ENCODE measurements around the gene NCF1.
A peak's percentile ranks its signal among the peaks of the same experiment; 100 is the strongest.
"Not testable (repeated sequence)": the region's sequence is repeated elsewhere in the genome, so short reads cannot be mapped to it uniquely, and the experiment has no call there.

NCF1 gene

DNA sequence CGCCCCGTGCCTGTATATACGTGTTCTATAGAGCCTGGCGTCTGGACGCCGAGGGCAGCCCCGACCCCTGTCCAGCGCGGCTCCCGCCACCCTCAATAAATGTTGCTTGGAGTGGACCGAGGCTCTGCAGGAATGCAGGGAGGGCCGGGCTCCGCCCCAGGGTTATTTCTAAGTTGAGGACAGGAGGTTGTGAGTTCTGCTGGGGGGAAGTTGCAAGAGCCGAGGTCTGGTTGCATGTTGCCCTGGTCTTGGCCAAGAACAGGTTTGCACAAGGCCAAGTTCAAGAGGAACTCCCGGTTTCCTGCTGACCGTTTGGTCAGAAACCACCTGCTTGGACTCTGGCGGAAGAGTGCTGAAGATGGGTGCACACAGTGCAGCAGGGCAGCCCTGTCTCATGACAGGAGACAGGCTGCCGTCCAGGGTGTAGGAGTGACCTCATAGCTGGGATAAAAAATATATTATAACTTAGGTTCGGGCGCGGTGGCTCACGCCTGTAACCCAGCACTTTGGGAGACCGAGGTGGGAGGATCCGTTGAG is 15.5 kb downstream of the NCF1 start:
- H3K9ac ChIP-seq (ENCODE audit: low read depth, low read length); H3K4me1 ChIP-seq (ENCODE audit: insufficient read depth, low read length); H2AFZ ChIP-seq (ENCODE audit: low read depth, low read length); H3K9me3 ChIP-seq (ENCODE audit: insufficient read depth, low read length, severe bottlenecking); H3K4me3 ChIP-seq (ENCODE audit: low read depth in 1 of 2, low read length in 2 of 2); H4K20me1 ChIP-seq (ENCODE audit: insufficient read depth, low read length); H3K27ac ChIP-seq (ENCODE audit: low read length); H3K4me2 ChIP-seq (ENCODE audit: insufficient read depth, low read length); H3K27me3 ChIP-seq (ENCODE audit: insufficient read depth, low read length, poor library complexity); H3K79me2 ChIP-seq (ENCODE audit: insufficient read depth, low read length); ATAC-seq (ENCODE audit: insufficient read depth, low read depth); H3K36me3 ChIP-seq (ENCODE audit: insufficient read depth, low read length); DNase-seq: not testable (repeated sequence)

GRCh38 chr7:74797848-74798622 is 24.2 kb downstream of the NCF1 start:
- not testable (repeated sequence) for H3K36me3 ChIP-seq (ENCODE audit: insufficient read depth, low read length); H3K9me3 ChIP-seq (ENCODE audit: insufficient read depth, low read length, severe bottlenecking); H3K4me2 ChIP-seq (ENCODE audit: insufficient read depth, low read length); H3K79me2 ChIP-seq (ENCODE audit: insufficient read depth, low read length); ATAC-seq (ENCODE audit: insufficient read depth, low read depth); H4K20me1 ChIP-seq (ENCODE audit: insufficient read depth, low read length); DNase-seq; H3K4me1 ChIP-seq (ENCODE audit: insufficient read depth, low read length); H3K27me3 ChIP-seq (ENCODE audit: insufficient read depth, low read length, poor library complexity); H2AFZ ChIP-seq (ENCODE audit: low read depth, low read length); H3K27ac ChIP-seq (ENCODE audit: low read length); H3K4me3 ChIP-seq (ENCODE audit: low read depth in 1 of 2, low read length in 2 of 2); H3K9ac ChIP-seq (ENCODE audit: low read depth, low read length)

- not testable (repeated sequence) for DNase-seq; H3K27me3 ChIP-seq (ENCODE audit: insufficient read depth, low read length, poor library complexity); H3K36me3 ChIP-seq (ENCODE audit: insufficient read depth, low read length); H3K4me1 ChIP-seq (ENCODE audit: insufficient read depth, low read length); H3K79me2 ChIP-seq (ENCODE audit: insufficient read depth, low read length); H3K4me3 ChIP-seq (ENCODE audit: low read depth in 1 of 2, low read length in 2 of 2); H3K27ac ChIP-seq (ENCODE audit: low read length); H3K9ac ChIP-seq (ENCODE audit: low read depth, low read length); H3K4me2 ChIP-seq (ENCODE audit: insufficient read depth, low read length); H2AFZ ChIP-seq (ENCODE audit: low read depth, low read length); H4K20me1 ChIP-seq (ENCODE audit: insufficient read depth, low read length); ATAC-seq (ENCODE audit: insufficient read depth, low read depth); H3K9me3 ChIP-seq (ENCODE audit: insufficient read depth, low read length, severe bottlenecking)
Observed at GRCh38 chr7:74798644-74799043, 24.8 kb downstream of the NCF1 start.

DNA sequence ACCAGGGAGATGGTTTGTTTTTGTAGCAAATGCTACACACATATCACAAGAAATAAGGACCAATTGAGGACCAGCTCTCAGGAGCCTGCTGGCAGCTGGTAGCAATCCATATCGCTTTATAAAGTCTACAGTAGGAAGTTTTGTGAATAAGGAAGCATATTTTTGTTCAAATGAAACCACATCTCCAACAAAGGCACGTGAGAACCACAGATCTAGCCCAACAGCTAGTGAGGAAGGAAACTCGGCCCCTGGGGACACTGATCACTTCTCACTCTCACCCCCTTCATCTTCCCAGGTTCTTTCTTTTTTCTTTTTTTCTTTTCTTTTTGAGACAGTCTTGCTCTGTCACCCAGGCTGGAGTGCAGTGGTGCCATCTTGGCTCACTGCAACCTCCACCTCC is 42.1 kb downstream of the NCF1 start:
- H4K20me1 ChIP-seq (ENCODE audit: insufficient read depth, low read length); H3K4me1 ChIP-seq (ENCODE audit: insufficient read depth, low read length); H3K79me2 ChIP-seq (ENCODE audit: insufficient read depth, low read length); H3K36me3 ChIP-seq (ENCODE audit: insufficient read depth, low read length); H3K27ac ChIP-seq (ENCODE audit: low read length); DNase-seq; H3K4me2 ChIP-seq (ENCODE audit: insufficient read depth, low read length); H3K27me3 ChIP-seq (ENCODE audit: insufficient read depth, low read length, poor library complexity); H2AFZ ChIP-seq (ENCODE audit: low read depth, low read length); H3K4me3 ChIP-seq (ENCODE audit: low read depth in 1 of 2, low read length in 2 of 2); H3K9me3 ChIP-seq (ENCODE audit: insufficient read depth, low read length, severe bottlenecking); H3K9ac ChIP-seq (ENCODE audit: low read depth, low read length): not testable (repeated sequence)
- ATAC-seq (ENCODE audit: insufficient read depth, low read depth): peak; percentile 89

- ATAC-seq (ENCODE audit: insufficient read depth, low read depth); H3K4me3 ChIP-seq (ENCODE audit: low read depth in 1 of 2, low read length in 2 of 2); H3K4me2 ChIP-seq (ENCODE audit: insufficient read depth, low read length); H3K4me1 ChIP-seq (ENCODE audit: insufficient read depth, low read length); H3K27me3 ChIP-seq (ENCODE audit: insufficient read depth, low read length, poor library complexity); H3K36me3 ChIP-seq (ENCODE audit: insufficient read depth, low read length); H3K27ac ChIP-seq (ENCODE audit: low read length); H3K9me3 ChIP-seq (ENCODE audit: insufficient read depth, low read length, severe bottlenecking); H3K79me2 ChIP-seq (ENCODE audit: insufficient read depth, low read length); H4K20me1 ChIP-seq (ENCODE audit: insufficient read depth, low read length); H2AFZ ChIP-seq (ENCODE audit: low read depth, low read length); DNase-seq; H3K9ac ChIP-seq (ENCODE audit: low read depth, low read length): not testable (repeated sequence)
Observed at GRCh38 chr7:74820146-74820805, 46.5 kb downstream of the NCF1 start.

GRCh38 chr7:74821259-74821658 is 47.4 kb downstream of the NCF1 start:
- not testable (repeated sequence) for H3K9me3 ChIP-seq (ENCODE audit: insufficient read depth, low read length, severe bottlenecking); ATAC-seq (ENCODE audit: insufficient read depth, low read depth); H3K4me1 ChIP-seq (ENCODE audit: insufficient read depth, low read length); H3K4me3 ChIP-seq (ENCODE audit: low read depth in 1 of 2, low read length in 2 of 2); H3K27me3 ChIP-seq (ENCODE audit: insufficient read depth, low read length, poor library complexity); H3K4me2 ChIP-seq (ENCODE audit: insufficient read depth, low read length); H3K79me2 ChIP-seq (ENCODE audit: insufficient read depth, low read length); H3K27ac ChIP-seq (ENCODE audit: low read length); DNase-seq; H4K20me1 ChIP-seq (ENCODE audit: insufficient read depth, low read length); H2AFZ ChIP-seq (ENCODE audit: low read depth, low read length); H3K36me3 ChIP-seq (ENCODE audit: insufficient read depth, low read length); H3K9ac ChIP-seq (ENCODE audit: low read depth, low read length)

DNA sequence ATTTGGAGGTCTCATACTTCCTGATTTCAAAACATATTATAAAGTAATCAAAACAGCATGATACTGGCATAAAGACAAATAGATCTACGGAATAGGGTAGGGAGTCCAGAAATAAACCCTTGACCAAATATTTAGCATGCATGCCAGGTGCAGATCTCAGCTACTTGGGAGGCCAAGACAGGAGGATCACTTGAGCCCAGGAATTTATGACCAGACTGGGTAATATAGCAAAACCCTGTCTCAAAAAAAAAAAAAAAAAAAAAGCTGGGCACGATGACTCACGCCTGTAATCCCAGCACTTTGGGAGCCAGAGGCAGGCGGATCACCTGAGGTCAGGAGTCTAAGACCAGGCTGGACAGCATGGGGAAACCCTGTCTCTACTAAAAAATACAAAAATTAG is 56.1 kb downstream of the NCF1 start:
- H3K27ac ChIP-seq (ENCODE audit: low read length); DNase-seq; H3K27me3 ChIP-seq (ENCODE audit: insufficient read depth, low read length, poor library complexity); H2AFZ ChIP-seq (ENCODE audit: low read depth, low read length); H3K9me3 ChIP-seq (ENCODE audit: insufficient read depth, low read length, severe bottlenecking); H3K79me2 ChIP-seq (ENCODE audit: insufficient read depth, low read length); H3K4me2 ChIP-seq (ENCODE audit: insufficient read depth, low read length); ATAC-seq (ENCODE audit: insufficient read depth, low read depth); H3K4me3 ChIP-seq (ENCODE audit: low read depth in 1 of 2, low read length in 2 of 2); H3K4me1 ChIP-seq (ENCODE audit: insufficient read depth, low read length); H3K36me3 ChIP-seq (ENCODE audit: insufficient read depth, low read length); H3K9ac ChIP-seq (ENCODE audit: low read depth, low read length); H4K20me1 ChIP-seq (ENCODE audit: insufficient read depth, low read length): not testable (repeated sequence)

GRCh38 chr7:74830411-74830810 is 56.6 kb downstream of the NCF1 start:
- DNase-seq; H3K27ac ChIP-seq (ENCODE audit: low read length); H4K20me1 ChIP-seq (ENCODE audit: insufficient read depth, low read length); H3K79me2 ChIP-seq (ENCODE audit: insufficient read depth, low read length); H3K27me3 ChIP-seq (ENCODE audit: insufficient read depth, low read length, poor library complexity); H3K4me1 ChIP-seq (ENCODE audit: insufficient read depth, low read length); H3K4me3 ChIP-seq (ENCODE audit: low read depth in 1 of 2, low read length in 2 of 2); H3K4me2 ChIP-seq (ENCODE audit: insufficient read depth, low read length); H3K9ac ChIP-seq (ENCODE audit: low read depth, low read length); ATAC-seq (ENCODE audit: insufficient read depth, low read depth); H3K9me3 ChIP-seq (ENCODE audit: insufficient read depth, low read length, severe bottlenecking); H3K36me3 ChIP-seq (ENCODE audit: insufficient read depth, low read length); H2AFZ ChIP-seq (ENCODE audit: low read depth, low read length): not testable (repeated sequence)

Data from DND-41 (cell line).